ENCODE measurements around the gene RBM42.
"Not testable (repeated sequence)": the region's sequence is repeated elsewhere in the genome, so short reads cannot be mapped to it uniquely, and the experiment has no call there.

Gene RBM42, protein sequence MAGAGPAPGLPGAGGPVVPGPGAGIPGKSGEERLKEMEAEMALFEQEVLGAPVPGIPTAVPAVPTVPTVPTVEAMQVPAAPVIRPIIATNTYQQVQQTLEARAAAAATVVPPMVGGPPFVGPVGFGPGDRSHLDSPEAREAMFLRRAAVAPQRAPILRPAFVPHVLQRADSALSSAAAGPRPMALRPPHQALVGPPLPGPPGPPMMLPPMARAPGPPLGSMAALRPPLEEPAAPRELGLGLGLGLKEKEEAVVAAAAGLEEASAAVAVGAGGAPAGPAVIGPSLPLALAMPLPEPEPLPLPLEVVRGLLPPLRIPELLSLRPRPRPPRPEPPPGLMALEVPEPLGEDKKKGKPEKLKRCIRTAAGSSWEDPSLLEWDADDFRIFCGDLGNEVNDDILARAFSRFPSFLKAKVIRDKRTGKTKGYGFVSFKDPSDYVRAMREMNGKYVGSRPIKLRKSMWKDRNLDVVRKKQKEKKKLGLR

DNA sequence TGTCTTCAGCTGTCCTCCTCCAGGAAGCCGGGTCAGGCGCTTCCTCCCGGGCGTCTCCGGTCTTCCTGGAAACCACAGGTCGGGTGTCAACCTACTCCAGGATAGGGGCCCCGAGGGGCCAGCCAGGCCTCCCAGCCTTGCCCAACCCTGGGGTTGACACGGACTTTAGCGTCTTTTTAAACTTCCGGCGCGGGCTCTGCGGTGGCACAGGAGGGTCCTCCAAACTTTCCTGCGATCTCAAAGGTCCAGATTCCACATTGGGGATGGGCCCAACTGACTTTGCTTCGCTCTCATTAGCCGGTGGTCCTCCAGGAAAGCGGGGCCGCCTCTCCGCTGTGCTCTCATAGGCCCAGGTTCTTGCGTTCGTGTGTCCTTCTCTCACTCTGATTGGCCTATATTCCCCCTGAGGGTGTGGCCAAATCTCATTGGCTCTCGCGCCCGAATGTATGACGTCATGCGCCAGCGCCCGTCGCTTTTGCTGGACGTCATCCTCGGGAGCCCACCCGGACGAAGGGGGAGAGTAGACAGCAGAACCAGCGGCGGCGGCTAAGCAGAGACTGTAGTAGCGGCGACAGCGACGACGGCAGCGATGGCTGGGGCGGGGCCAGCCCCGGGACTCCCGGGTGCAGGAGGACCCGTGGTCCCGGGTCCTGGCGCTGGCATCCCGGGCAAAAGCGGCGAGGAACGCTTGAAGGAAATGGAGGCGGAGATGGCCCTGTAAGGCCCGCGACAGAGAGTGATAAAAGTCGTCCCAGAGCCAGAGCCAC, at the start of gene RBM42:
Gene RBM42, plus strand, starts transcription at position 472 of the 767 bp plus-strand sequence. Its CDS starts 118 bp downstream, at position 590.
- DNase-seq, result peak; percentile 96

DNA sequence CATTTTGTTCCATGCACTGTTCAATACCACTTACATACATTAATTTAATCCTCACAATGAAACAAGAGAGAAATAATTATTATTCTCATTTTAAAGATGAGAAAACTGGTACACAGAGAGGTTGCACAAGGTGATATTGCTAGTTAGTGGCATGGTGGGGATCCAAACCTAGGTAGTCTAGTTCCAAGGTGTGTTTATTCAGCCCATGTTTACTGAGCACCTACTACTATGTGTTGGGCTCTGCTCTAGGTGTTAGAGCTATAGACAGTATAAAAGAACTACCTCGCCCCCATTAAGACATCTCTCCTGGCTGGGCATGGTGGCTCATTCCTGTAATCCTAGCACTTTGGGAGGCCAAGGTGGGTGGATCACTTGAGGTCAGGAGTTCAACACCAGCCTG, 46.1 kb upstream of the RBM42 start:
- no peak for DNase-seq

DNA sequence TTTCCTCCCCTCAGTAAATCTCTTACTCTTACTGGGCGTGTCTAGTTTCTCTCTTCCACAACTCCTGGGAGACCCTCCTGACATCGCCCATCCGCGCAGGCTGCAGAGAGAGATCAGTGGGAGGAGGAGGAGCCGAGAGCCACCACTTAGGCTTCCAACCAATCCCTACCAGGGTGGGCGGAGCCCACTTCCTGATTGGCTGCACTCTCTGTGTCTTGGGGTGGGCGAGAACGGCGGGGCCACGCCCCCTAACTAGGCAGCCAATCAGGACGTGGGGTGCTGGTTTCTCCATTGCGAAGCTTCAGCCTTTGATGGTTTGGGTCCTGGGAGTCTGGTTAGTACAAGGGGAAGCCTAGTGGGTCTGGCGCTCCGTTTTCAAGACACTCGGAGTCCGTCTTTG, 43.0 kb upstream of the RBM42 start, which contains the start of gene PMIS2:
Gene PMIS2, plus strand, starts transcription at position 326 of the 400 bp plus-strand sequence. CDS start 87 bp downstream, outside the sequence.
- DNase-seq, result peak; percentile 51

DNA sequence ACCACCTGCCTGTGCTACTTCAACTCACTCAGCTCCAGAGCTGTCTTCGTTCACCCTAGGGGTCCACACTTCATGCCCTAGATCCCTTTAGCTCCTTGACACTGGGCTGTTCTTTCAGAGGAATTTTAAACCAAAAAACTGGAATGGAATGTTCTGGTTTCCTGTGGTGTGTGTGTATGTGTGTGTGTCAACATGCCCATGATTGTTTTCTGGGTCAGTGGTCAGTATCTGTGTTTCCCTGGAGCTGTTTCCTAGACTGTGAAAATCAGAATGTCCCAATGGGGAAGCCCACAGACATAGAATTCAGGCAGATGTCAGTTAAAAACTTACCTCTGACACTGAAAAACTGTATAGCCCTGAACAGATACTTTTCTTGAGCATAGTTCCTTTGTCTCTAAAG, 41.5 kb upstream of the RBM42 start:
- no peak for DNase-seq

DNA sequence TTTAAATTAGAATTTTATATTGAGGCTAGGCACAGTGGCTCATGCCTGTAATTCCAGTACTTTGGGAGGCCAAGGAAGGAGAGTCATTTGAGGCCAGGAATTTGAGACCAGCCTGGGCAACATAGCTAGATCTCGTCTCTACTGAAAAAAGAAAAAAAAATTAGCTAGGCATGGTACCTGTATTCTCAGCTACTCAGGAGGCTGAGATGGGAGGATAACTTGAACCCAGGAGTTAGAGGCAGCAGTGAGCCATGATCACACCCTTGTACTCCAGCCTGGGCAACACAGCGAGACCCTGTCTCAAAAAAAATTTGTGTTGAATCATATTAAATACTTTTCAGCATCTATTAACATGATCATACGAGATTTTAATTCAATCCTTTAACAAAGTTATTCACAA, 38.0 kb upstream of the RBM42 start:
- no peak for DNase-seq

DNA sequence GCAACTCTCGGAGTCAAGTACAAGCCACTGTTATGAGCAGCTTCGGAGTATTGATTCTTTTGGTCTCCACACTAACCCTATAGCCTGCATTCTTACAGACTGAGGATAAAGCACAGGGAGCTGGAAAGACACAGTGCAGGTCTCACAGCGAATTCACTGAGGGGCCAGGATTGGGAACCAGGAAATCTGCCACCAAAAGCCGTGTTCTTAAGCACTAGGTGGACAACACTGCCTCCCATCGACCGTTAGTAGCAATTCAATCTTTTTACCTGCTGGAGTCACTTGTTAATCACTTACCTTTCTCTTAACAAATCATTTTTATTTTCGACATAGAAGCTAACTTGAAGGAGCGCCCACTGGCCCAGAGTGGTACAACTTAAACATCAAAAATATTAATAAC, 36.6 kb upstream of the RBM42 start:
- peak; percentile 34 for DNase-seq

DNA sequence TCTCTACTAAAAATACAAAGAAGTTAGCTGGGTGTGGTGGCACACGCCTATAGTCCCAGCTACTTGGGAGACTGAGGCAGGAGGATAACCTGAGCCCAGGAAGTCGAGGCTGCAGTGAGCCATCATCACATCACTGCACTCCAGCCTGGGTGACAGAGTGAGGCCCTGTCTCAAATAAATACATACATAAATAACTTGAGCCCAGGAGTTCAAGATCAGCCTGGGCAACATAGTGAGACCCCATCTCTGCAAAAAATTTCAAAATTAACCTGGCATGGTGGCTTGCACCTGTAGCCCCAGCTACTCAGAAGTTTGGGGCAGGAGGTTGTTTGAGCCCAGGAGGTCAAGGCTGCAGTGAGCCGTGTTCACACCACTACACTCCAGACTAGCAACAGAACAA, 33.8 kb upstream of the RBM42 start:
- not testable (repeated sequence) for DNase-seq

DNA sequence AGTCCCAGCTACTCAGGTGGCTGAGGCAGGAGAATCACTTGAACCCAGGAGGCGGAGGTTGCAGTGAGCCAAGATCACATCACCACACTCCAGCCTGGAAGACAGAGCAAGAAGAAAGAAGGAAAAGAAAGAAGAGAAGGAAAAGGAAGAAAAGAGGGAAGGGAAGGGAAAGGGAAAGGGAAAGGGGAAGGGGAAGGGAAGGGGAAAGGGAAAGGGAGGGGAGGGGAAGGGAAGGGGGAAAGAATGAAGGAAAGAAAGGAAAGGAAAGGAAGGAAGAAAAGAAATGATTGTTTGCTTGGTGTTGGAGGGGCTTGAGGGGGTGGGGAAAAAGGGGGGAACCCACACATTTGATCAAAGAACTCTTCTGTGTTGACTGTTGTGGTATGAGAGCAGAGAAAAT, 32.9 kb upstream of the RBM42 start:
- no peak for DNase-seq

DNA sequence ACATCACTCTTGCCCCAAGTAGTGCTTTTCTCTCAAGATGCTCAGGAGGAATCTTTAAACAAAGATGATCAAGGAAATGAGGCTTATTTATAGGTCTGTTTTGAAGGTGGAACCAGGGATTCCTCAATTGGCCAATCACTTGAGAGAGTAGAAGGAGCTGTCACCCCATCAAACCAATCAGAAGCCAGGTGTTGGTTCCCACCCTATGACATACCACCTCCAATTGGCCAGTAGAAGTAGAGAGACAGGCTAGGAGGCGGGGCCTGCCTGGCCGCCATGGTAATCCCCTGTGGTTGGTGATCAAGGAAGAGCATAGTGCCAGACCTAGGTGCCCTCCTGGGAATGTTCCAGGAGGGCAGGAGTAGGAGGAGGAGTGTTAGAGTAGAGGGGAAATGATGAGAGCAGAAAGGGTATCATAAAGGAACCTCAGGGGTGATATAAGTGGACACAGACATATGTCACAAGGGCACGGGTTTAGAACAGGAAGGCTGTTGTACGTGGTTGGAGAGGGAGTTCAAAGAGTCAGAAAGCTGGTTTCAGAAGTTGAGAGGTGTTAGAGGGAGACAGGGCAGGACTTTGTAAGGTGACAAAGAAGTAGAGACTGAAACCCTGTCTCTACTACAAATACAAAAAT, 32.4 kb upstream of the RBM42 start:
- DNase-seq, result peak; percentile 33

DNA sequence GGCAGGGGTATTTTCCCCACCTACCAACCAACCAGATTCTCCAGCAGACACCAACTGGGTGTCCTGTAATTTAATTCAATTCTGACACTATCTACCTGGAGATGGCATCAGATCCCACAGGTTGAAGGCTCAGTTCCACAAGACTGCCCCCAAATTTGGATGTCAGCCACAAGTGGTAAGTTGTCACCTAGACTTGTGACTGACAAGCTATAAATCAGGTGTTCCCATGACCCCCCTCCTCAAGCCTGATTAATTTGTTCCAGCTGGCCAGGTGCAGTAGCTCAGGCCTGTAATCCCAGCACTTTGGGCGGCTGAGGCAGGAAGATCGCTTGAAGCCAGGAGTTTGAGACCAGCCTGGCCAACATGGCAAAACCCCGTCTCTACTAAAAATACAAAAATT, 26.9 kb upstream of the RBM42 start:
- DNase-seq, result no peak

DNA sequence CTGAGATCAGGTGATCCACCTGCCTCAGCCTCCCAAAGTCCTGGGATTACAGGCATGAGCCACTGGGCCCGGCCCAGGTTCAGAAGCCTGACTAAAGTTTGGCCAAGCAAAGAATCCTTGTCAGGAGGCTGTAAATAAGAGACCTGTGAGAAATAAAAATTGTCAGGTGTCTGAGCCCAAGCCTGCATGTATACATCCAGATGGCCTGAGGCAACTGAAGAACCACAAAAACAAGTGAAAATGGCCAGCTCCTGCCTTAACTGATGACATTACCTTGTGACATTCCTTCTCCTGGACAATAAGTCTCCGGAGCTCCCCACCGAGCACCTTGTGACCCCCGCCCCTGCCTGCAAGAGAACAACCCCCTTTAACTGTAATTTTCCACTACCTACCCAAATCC, 24.4 kb upstream of the RBM42 start:
- DNase-seq, result not testable (repeated sequence)

DNA sequence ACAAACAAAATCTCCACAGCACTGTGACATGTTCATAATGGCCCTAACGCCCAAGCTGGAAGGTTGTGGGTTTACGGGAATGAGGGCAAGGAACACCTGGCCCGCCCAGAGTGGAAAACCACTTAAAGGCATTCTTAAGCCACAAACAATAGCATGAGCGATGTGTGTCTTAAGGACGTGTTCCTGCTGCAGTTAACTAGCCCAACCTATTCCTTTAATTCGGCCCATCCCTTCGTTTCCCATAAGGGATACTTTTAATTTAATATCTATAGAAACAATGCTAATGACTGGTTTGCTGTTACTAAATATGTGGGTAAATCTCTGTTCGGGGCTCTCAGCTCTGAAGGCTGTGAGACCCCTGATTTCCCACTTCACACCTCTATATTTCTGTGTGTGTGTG, 21.7 kb upstream of the RBM42 start:
- DNase-seq, result not testable (repeated sequence)

DNA sequence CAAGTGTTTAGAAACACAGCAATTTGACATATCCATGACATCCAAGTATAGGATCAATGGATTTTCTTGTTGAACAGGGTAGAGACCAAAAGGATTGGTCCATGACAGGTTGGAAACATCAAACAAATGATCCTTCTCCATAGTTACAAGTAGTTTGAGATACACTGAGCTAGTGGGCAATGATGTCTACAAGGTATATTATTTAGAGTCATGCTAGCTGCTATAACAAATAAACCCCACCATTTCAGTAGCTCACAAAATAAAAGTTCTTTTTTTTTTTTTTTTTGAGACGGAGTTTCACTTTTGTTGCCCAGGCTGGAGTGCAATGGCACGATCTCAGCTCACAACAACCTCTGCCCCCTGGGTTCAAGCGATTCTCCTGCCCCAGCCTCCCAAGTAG, 21.2 kb upstream of the RBM42 start:
- no peak for DNase-seq

DNA sequence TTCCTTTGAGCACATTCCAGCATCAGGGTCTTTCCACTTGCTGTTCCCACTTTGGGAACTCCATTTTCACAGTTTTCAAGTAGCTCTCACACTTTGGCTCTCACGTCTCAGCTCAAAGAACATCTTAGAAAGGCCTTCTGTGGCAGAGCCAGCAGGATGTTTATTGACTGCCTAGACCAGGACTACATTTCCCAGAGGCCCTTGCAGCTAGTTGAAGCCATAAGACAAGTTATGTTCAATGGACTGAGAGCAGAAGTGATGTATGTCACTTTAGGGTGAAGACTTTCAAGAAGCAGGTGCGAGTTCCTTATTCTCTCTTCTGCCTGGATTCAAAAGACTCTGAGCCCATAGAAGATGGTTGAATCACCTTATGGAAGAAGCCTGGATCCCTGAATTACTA, 20.6 kb upstream of the RBM42 start:
- no peak for DNase-seq

DNA sequence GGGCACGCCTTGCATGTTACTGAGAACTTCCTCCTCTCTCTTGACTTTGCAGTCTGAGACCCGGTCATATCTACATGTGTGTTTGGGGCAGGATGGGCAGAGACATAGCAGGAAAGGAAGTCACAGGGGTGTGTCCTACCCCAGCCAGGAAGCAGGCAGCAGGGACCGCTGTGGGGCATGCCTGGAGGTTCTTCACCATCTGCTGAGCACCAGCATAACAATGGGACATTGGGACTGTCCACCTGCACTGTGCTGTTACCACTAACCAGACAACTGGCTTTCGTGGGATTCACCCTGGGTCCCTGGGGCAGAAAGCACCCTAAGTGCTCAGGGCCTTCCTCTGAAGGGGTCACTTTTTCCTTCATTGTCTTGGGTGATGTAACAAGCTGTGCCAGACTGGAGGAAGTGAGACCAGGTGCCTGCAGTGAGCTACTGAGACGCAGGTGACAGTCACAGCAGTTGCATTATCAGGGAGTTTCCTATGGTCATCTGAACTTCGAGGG, 18.9 kb upstream of the RBM42 start:
- peak; percentile 25 for DNase-seq

DNA sequence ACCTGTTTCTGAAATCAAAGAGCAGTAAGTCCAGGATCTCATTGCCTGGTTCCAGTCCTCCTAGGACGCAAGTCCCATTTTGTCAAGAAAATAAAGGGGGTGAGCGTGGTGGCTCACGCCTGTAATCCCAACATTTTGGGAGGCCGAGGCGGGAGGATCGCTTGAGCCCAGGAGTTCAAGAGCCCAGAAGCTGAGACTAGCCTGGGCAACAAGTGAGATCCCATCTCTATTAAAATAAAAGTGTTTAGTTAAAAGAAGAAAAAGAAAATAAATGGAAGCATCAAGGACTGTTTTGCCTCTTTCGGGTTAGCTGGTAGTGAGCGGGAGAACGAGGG, 16.6 kb upstream of the RBM42 start:
- no peak for DNase-seq

DNA sequence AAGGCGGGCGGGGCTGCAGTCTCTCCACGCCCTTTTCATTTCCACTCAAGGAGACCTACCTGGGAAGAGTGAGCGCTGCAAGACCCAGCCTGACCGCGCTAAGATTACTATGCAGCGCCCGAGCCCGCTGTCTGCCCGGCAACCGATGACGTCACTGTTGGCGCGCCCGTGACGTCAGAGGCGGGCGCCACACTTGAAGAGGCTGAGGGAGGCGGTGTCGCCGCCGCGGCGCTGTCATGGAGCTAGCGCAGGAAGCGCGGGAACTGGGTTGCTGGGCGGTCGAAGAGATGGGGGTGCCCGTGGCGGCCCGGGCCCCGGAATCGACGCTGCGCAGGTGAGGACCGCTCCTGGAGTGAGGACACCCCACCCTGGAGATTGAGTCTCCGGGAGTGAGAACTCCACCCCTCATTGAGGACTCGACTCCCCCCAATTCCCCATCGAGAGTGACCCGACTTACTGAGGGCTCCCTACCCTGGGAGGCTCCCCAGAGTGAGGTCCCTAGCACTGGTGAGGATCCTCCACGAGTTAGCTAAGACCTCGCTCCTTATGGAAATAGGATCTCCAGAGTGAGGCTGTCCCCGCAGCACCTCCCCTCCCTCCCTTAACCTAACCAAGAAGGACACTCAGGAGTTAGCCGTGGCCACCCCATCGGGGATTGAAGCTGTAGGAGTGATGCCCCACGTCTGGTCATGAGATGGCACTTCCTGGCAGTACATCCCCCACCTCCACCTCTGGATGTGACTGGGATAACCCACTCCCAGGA, 16.1 kb upstream of the RBM42 start, which contains the start of gene HAUS5:
Gene HAUS5, plus strand, starts transcription at position 177 of the 763 bp plus-strand sequence. Its CDS starts 60 bp downstream, at position 237.
- DNase-seq, result peak; percentile 95

DNA sequence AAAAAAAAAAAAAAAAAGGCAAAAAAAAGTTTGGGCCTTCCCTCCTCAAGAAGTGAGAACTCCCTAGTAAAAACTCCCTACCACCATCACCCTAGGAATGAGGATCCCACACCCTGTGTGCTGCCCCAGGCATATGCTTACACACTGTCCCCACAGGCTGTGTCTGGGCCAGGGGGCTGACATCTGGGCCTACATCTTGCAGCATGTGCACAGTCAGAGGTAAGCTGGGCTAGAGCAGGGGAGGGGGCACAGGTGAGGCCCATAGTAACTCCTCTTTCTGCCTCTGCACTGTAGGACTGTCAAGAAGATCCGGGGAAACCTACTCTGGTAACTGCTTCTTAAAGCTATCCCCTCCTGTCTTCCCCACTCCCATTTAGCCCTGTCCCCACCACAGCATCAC, 15.3 kb upstream of the RBM42 start:
- DNase-seq, result no peak

DNA sequence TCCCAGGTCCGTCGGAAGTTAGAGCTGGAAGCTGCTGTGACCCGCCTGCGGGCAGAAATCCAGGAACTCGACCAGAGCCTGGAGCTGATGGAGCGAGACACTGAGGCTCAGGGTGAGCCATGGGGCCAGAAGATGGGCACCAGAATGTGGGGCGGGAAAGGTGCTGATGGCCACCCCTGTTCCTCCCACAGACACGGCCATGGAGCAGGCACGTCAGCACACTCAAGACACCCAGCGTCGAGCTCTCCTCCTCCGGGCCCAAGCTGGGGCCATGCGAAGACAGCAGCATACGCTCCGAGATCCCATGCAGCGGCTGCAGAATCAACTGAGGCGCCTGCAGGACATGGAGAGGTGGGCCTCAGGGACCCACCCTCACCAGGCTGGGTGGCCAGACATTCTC, 13.8 kb upstream of the RBM42 start:
- no peak for DNase-seq

DNA sequence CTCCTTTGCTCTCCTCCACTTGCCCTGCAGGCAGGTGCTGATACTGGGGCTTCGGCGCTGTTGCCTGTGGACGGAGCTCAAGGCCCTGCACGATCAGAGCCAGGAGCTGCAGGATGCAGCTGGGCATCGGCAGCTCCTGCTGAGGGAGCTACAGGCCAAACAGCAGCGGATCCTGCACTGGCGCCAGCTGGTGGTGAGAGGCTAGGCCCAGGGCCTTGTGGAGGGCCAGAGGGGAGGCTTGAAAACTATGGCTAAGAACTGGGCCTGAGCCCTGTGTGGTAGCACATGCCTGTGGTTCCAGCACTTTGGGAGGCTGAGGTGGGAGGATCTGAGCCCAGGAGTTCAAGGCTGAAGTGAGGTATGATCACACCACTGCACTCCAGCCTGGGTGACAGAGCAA, 10.0 kb upstream of the RBM42 start:
- DNase-seq, result no peak

DNA sequence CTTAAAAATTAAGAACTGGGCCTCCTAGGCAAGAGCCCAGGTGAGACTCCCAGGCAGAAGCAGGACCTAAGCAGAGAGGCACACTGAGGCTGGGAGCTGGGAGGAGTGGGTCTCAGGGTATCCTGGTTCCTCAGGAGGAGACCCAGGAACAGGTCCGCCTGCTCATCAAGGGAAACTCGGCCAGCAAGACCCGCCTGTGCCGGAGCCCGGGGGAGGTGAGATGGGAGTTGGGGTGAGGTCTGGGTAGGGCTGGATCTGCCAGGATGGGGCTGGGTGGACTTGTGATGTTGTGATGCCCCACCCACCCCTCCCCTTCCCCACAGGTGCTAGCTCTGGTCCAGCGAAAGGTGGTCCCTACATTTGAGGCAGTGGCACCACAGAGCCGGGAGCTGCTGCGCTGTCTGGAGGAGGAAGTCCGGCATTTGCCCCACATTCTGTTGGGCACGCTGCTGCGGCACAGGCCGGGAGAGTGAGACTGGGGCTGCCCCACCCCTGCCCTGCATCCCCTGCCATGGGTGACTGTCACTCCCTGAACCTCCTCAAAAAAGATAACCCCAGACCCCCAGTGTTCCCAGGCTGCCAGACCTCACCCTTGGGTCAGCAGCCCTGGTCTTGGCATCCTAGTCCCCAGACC, 9.4 kb upstream of the RBM42 start:
- DNase-seq, result no peak

DNA sequence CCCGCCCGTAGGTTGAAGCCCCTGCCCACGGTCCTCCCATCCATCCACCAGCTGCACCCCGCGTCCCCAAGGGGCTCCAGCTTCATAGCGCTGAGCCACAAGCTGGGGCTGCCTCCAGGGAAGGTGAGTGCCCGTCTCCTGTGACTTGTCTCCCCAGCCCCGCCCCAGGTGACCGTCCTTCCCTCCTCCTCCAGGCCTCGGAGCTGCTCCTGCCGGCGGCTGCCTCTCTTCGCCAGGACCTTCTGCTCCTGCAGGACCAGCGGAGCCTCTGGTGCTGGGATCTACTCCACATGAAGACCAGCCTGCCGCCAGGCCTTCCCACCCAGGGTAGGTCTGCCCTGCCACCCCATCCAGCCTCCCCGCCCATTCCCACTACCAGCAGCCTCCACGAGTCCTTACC, 8.8 kb upstream of the RBM42 start:
- DNase-seq, result no peak
